Mesendoderm (in vitro differentiated cells): ENCODE results near the gene NLGN1.

ENCODE experiments used
- DNase-seq: peaks from one replicate; pipeline ENCODE4 v3.0.0; 2013
- H2AK5ac ChIP-seq: 2 replicates; pipeline ENCODE4 v1.6.1; 2013; ENCODE audit warnings: low read length, inconsistent platforms
- H2BK120ac ChIP-seq: 2 replicates; pipeline ENCODE4 v1.6.1; 2013; ENCODE audit warnings: low read depth, mild to moderate bottlenecking, low read length, moderate library complexity, mixed read lengths
- H2BK15ac ChIP-seq: replicated peaks from 2 replicates; pipeline ENCODE4 v1.6.1; 2013; ENCODE audit warnings: low read depth, mild to moderate bottlenecking, moderate library complexity
- H2BK5ac ChIP-seq: 2 replicates; pipeline ENCODE4 v1.6.1; 2013; ENCODE audit warnings: low read length, inconsistent platforms
- H3K18ac ChIP-seq: 2 replicates; pipeline ENCODE4 v1.6.1; 2013; ENCODE audit warnings: mild to moderate bottlenecking, low read length, mixed read lengths
- H3K23ac ChIP-seq: one replicate; pipeline ENCODE4 v1.6.1; 2013; ENCODE audit warnings: low read length
- H3K27ac ChIP-seq: 2 replicates; pipeline ENCODE4 v1.5.1; 2013; ENCODE audit warnings: low read depth, mild to moderate bottlenecking, inconsistent platforms, low read length, moderate library complexity
- H3K27me3 ChIP-seq: 2 replicates; pipeline ENCODE4 v1.6.1; 2013; ENCODE audit warnings: low read length, control low read depth, mild to moderate bottlenecking, inconsistent platforms; ENCODE audit not compliant: insufficient read depth, poor library complexity
- H3K36me3 ChIP-seq: 2 replicates; pipeline ENCODE4 v1.6.1; 2013; ENCODE audit warnings: low read length, inconsistent platforms; ENCODE audit not compliant: control insufficient read depth, insufficient read depth
- H3K4ac ChIP-seq: one replicate; pipeline ENCODE4 v1.6.1; 2013; ENCODE audit warnings: low read depth, mild to moderate bottlenecking, low read length, moderate library complexity
- H3K4me1 ChIP-seq: 2 replicates; pipeline ENCODE4 v1.6.1; 2013; ENCODE audit warnings: low read depth, low read length, inconsistent platforms; ENCODE audit not compliant: control insufficient read depth
- H3K4me2 ChIP-seq: 2 replicates; pipeline ENCODE4 v1.6.1; 2013; ENCODE audit warnings: low read length
- H3K4me3 ChIP-seq: 2 replicates; pipeline ENCODE4 v1.5.1; 2013; ENCODE audit warnings: mild to moderate bottlenecking, low read length
- H3K56ac ChIP-seq: one replicate; pipeline ENCODE4 v1.6.1; 2013; ENCODE audit warnings: low read length
- H3K79me1 ChIP-seq: 2 replicates; pipeline ENCODE4 v1.6.1; 2013; ENCODE audit warnings: low read length, inconsistent platforms
- H3K79me2 ChIP-seq: 2 replicates; pipeline ENCODE4 v1.6.1; 2013; ENCODE audit warnings: mild to moderate bottlenecking, low read length; ENCODE audit not compliant: control insufficient read depth, insufficient read depth
- H3K9ac ChIP-seq: 2 replicates; pipeline ENCODE4 v1.6.1; 2013; ENCODE audit warnings: low read length, inconsistent platforms
- H4K5ac ChIP-seq: one replicate; pipeline ENCODE4 v1.6.1; 2013; ENCODE audit warnings: low read length
- H4K8ac ChIP-seq: one replicate; pipeline ENCODE4 v1.6.1; 2013; ENCODE audit warnings: low read depth, mild to moderate bottlenecking, control low read depth, low read length, moderate library complexity
- WGBS: extraction: QIAGEN DNeasy Blood & Tissue Kit; methylation state at CpG from one replicate; pipeline ENCODE4 v1.1.7; 2013; ENCODE audit warnings: low lambda C conversion rate, missing lambda C conversion rate; ENCODE audit not compliant: insufficient coverage; ENCODE audit errors: extremely low coverage; 5-methylcytosine and 5-hydroxymethylcytosine counted together

Gene NLGN1

GRCh38 chr3:173839859-173840258 is 442.3 kb downstream of the NLGN1 start:
- H3K4me3 ChIP-seq = no peak overlapping the region
- H3K79me2 ChIP-seq = no peaks in the 10 kb centered on the region
- H2BK120ac ChIP-seq = no peak overlapping the region
- no peak overlapping the region for H3K4me2 ChIP-seq
- no peak overlapping the region for H3K23ac ChIP-seq
- H2BK5ac ChIP-seq = no peak overlapping the region
- WGBS = no CpG with 5 or more reads among the region's 3 CpGs
- H3K27ac ChIP-seq = no peak overlapping the region
- no peak overlapping the region for H3K18ac ChIP-seq
- H2AK5ac ChIP-seq = no peak overlapping the region
- no peak overlapping the region for H3K4ac ChIP-seq
- H4K5ac ChIP-seq = no peak overlapping the region
- no peak overlapping the region for H4K8ac ChIP-seq
- DNase-seq = no peak
- no peak overlapping the region for H3K56ac ChIP-seq
- no peak overlapping the region for H2BK15ac ChIP-seq
- H3K79me1 ChIP-seq = no peaks in the 10 kb centered on the region
- no peaks in the 10 kb centered on the region for H3K36me3 ChIP-seq
- no peaks in the 10 kb centered on the region for H3K27me3 ChIP-seq
- no peak overlapping the region for H3K9ac ChIP-seq
- H3K4me1 ChIP-seq = no peaks in the 10 kb centered on the region

GRCh38 chr3:173841334-173841733 is 443.8 kb downstream of the NLGN1 start:
- Histone ChIP-seq H3K79me1 (no peaks in the 10 kb centered on the region), H4K8ac (no peak overlapping the region), H3K4me1 (no peaks in the 10 kb centered on the region), H2BK5ac (no peak overlapping the region), H3K36me3 (no peaks in the 10 kb centered on the region), H3K18ac (no peak overlapping the region), H3K9ac (no peak overlapping the region), H4K5ac (no peak overlapping the region), H3K4ac (no peak overlapping the region), H3K27me3 (no peaks in the 10 kb centered on the region), H3K56ac (no peak overlapping the region), H2BK15ac (no peak overlapping the region), H2AK5ac (no peak overlapping the region), H2BK120ac (no peak overlapping the region), H3K79me2 (no peaks in the 10 kb centered on the region), H3K4me3 (no peak overlapping the region), H3K23ac (no peak overlapping the region), H3K4me2 (no peak overlapping the region), H3K27ac (no peak overlapping the region)
- WGBS = no CpG with 5 or more reads among the region's 1 CpG
- peak; percentile 81 for DNase-seq

- no peaks in the 10 kb centered on the region for H3K4me1 ChIP-seq
- WGBS = no CpG with 5 or more reads among the region's 3 CpGs
These were observed 445.5 kb downstream of the NLGN1 start for GRCh38 chr3:173843060-173843459.

GRCh38 chr3:173846584-173846983 is 449.0 kb downstream of the NLGN1 start:
- Histone ChIP-seq H3K79me1 (no peaks in the 10 kb centered on the region), H2AK5ac (no peak overlapping the region), H3K79me2 (no peaks in the 10 kb centered on the region), H4K5ac (no peak overlapping the region), H3K18ac (no peak overlapping the region), H3K4ac (no peak overlapping the region), H2BK15ac (no peak overlapping the region), H3K27me3 (no peaks in the 10 kb centered on the region), H3K23ac (no peak overlapping the region), H3K4me2 (no peak overlapping the region), H3K56ac (no peak overlapping the region), H3K4me1 (no peaks in the 10 kb centered on the region), H4K8ac (no peak overlapping the region), H3K27ac (no peak overlapping the region), H3K4me3 (no peak overlapping the region), H2BK5ac (no peak overlapping the region), H3K9ac (no peak overlapping the region), H3K36me3 (no peaks in the 10 kb centered on the region), H2BK120ac (no peak overlapping the region)
- no CpG with 5 or more reads among the region's 2 CpGs for WGBS
- DNase-seq = no peak

More at GRCh38 chr3:173843060-173843459, 445.5 kb downstream of the NLGN1 start:
- H3K4me2 ChIP-seq = no peak overlapping the region
- no peaks in the 10 kb centered on the region for H3K79me2 ChIP-seq
- no peak overlapping the region for H4K8ac ChIP-seq
- no peak overlapping the region for H3K27ac ChIP-seq
- no peak overlapping the region for H2BK15ac ChIP-seq
- no peak overlapping the region for H3K4me3 ChIP-seq
- no peaks in the 10 kb centered on the region for H3K27me3 ChIP-seq
- H3K9ac ChIP-seq = no peak overlapping the region
- H3K79me1 ChIP-seq = no peaks in the 10 kb centered on the region
- no peak overlapping the region for H3K56ac ChIP-seq
- H3K36me3 ChIP-seq = no peaks in the 10 kb centered on the region
- no peak overlapping the region for H3K4ac ChIP-seq
- H4K5ac ChIP-seq = no peak overlapping the region
- H2AK5ac ChIP-seq = no peak overlapping the region
- H3K23ac ChIP-seq = no peak overlapping the region
- no peak overlapping the region for H2BK120ac ChIP-seq
- H2BK5ac ChIP-seq = no peak overlapping the region
- H3K18ac ChIP-seq = no peak overlapping the region
- peak; percentile 21 for DNase-seq

GRCh38 chr3:173849489-173849888 is 451.9 kb downstream of the NLGN1 start:
- no peak overlapping the region for H4K5ac ChIP-seq
- H4K8ac ChIP-seq = no peak overlapping the region
- H3K9ac ChIP-seq = no peak overlapping the region
- no peak overlapping the region for H3K23ac ChIP-seq
- H3K36me3 ChIP-seq = no peaks in the 10 kb centered on the region
- H2BK5ac ChIP-seq = no peak overlapping the region
- no peak for DNase-seq
- no peaks in the 10 kb centered on the region for H3K27me3 ChIP-seq
- H3K56ac ChIP-seq = no peak overlapping the region
- H3K4me1 ChIP-seq = no peaks in the 10 kb centered on the region
- WGBS = no CpG with 5 or more reads among the region's 4 CpGs
- no peak overlapping the region for H2BK120ac ChIP-seq
- no peak overlapping the region for H3K4me3 ChIP-seq
- no peak overlapping the region for H2BK15ac ChIP-seq
- H3K27ac ChIP-seq = no peak overlapping the region
- no peak overlapping the region for H2AK5ac ChIP-seq
- no peaks in the 10 kb centered on the region for H3K79me1 ChIP-seq
- H3K4ac ChIP-seq = no peak overlapping the region
- H3K4me2 ChIP-seq = no peak overlapping the region
- H3K79me2 ChIP-seq = no peaks in the 10 kb centered on the region
- H3K18ac ChIP-seq = no peak overlapping the region

- no peak overlapping the region for H2BK120ac ChIP-seq
- H3K27me3 ChIP-seq = no peaks in the 10 kb centered on the region
- H3K79me1 ChIP-seq = no peaks in the 10 kb centered on the region
- no peak overlapping the region for H3K9ac ChIP-seq
- no peak overlapping the region for H2BK5ac ChIP-seq
- no peak overlapping the region for H2AK5ac ChIP-seq
- no peak for DNase-seq
- no peak overlapping the region for H3K4ac ChIP-seq
- H3K4me3 ChIP-seq = no peak overlapping the region
- no peak overlapping the region for H3K27ac ChIP-seq
- WGBS = no CpG with 5 or more reads among the region's 1 CpG
- H3K56ac ChIP-seq = no peak overlapping the region
- no peak overlapping the region for H3K23ac ChIP-seq
- H3K18ac ChIP-seq = no peak overlapping the region
- H3K36me3 ChIP-seq = no peaks in the 10 kb centered on the region
- no peak overlapping the region for H4K8ac ChIP-seq
- H3K4me1 ChIP-seq = no peaks in the 10 kb centered on the region
- H4K5ac ChIP-seq = no peak overlapping the region
- H3K4me2 ChIP-seq = no peak overlapping the region
- H3K79me2 ChIP-seq = no peaks in the 10 kb centered on the region
- H2BK15ac ChIP-seq = no peak overlapping the region
These were observed 459.6 kb downstream of the NLGN1 start for GRCh38 chr3:173857154-173857553.
